HK-2 (cell line): ENCODE data around the gene ABCG8.

Experiments used
- DNase-seq: peaks from one replicate; pipeline ENCODE4 v3.0.0-alpha.2; 2018; ENCODE audit not compliant: unreplicated experiment

The ABCG8 gene

GRCh38 chr2:43924463-43924862, 85.7 kb downstream of the ABCG8 start:
- no peak for DNase-seq

- DNase-seq = no peak
These were observed 86.7 kb downstream of the ABCG8 start for GRCh38 chr2:43925431-43925830.

- DNase-seq = no peak
These were observed 88.7 kb downstream of the ABCG8 start for GRCh38 chr2:43927442-43927841.

GRCh38 chr2:43931293-43931692, 92.5 kb downstream of the ABCG8 start:
- no peak for DNase-seq
